ENCODE data around the gene CAST. TPM values are rescaled to one million over a fixed set of nuclear protein-coding genes. Genes with fewer than 3 reads are reported as not detected.
A peak's percentile ranks its signal among the peaks of the same experiment; 100 is the strongest.
"Not testable (repeated sequence)": the region's sequence is repeated elsewhere in the genome, so short reads cannot be mapped to it uniquely, and the experiment has no call there.

The CAST gene, protein sequence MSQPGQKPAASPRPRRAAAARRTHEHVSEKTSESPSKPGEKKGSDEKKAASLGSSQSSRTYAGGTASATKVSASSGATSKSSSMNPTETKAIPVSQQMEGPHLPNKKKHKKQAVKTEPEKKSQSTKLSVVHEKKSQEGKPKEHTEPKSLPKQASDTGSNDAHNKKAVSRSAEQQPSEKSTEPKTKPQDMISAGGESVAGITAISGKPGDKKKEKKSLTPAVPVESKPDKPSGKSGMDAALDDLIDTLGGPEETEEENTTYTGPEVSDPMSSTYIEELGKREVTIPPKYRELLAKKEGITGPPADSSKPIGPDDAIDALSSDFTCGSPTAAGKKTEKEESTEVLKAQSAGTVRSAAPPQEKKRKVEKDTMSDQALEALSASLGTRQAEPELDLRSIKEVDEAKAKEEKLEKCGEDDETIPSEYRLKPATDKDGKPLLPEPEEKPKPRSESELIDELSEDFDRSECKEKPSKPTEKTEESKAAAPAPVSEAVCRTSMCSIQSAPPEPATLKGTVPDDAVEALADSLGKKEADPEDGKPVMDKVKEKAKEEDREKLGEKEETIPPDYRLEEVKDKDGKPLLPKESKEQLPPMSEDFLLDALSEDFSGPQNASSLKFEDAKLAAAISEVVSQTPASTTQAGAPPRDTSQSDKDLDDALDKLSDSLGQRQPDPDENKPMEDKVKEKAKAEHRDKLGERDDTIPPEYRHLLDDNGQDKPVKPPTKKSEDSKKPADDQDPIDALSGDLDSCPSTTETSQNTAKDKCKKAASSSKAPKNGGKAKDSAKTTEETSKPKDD
- 100 to 1,000 TPM; 315 to 490 TPM for total RNA-seq

DNA sequence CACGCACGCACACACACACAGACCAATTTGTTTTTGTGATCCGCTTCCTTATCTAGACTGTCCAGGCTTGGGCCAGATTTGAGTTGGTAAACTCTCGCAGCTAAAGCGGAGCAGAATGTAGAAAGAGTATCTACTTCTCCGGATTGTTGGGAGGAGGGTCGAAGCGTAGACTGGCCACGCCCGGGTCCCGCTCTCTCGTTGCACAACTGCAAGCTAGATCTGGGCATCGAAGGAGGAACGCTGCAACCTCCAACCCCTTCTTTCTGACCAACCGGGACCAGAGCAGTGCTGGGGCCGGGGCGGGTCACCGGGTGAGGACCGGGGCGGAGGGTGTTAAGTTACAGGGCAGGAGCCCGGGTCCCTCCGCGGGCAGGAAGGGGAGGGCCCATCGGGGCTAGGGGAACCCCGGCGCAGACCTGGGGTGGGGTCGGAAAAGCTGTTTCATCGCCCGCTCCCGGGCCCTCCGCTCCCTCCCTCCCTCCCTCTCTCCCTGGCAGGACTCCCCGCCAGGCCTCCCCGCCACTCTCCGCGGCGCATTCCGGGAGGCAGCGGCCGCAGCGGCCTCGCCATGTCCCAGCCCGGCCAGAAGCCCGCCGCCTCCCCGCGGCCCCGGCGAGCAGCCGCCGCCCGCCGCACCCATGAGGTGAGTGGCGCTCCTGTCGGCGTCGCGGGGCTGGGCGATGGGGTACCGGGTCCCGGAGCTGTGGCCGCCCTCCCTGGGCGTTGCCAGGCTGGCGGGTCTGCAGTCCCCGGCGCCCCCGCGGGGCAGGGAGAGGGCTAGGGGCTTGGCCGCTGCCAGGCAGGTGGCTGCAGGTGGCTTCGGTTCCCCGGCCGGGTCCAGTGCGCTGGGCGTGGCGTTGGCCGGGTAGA lies at the start of gene CAST:
Gene CAST, plus strand, starts transcription at position 522 of the 870 bp plus-strand sequence. Its CDS starts 47 bp downstream, at position 569.
- Histone ChIP-seq H3K9ac (ENCODE audit: low read depth in 2 of 2, low read length in 2 of 2) (peak within 1 kb of the TSS; percentile 88 to 100), H3K4me1 (peaks cover 9% of the 10 kb centered on the region), H3K27me3 (no peaks in the 10 kb centered on the region), H3K27ac (peak within 1 kb of the TSS; percentile 99), H3K36me3 (no peaks in the 10 kb centered on the region), H3K9me3 (no peaks in the 10 kb centered on the region), H3K4me3 (peak within 1 kb of the TSS; percentile 83)
- TF ChIP-seq, protein P1, sequence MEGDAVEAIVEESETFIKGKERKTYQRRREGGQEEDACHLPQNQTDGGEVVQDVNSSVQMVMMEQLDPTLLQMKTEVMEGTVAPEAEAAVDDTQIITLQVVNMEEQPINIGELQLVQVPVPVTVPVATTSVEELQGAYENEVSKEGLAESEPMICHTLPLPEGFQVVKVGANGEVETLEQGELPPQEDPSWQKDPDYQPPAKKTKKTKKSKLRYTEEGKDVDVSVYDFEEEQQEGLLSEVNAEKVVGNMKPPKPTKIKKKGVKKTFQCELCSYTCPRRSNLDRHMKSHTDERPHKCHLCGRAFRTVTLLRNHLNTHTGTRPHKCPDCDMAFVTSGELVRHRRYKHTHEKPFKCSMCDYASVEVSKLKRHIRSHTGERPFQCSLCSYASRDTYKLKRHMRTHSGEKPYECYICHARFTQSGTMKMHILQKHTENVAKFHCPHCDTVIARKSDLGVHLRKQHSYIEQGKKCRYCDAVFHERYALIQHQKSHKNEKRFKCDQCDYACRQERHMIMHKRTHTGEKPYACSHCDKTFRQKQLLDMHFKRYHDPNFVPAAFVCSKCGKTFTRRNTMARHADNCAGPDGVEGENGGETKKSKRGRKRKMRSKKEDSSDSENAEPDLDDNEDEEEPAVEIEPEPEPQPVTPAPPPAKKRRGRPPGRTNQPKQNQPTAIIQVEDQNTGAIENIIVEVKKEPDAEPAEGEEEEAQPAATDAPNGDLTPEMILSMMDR (IDR thresholded peaks at IDR 0.05): no peak
- intact Hi-C loops (cut with DNase I): no loop called here
- DNase-seq: peak; percentile 93

GRCh38 chr5:96614110-96614691 lies 48.0 kb upstream of the CAST start:
- DNase-seq: peak; percentile 83
- Histone ChIP-seq H3K36me3 (no peaks in the 10 kb centered on the region), H3K27me3 (no peaks in the 10 kb centered on the region), H3K9ac (ENCODE audit: low read depth in 2 of 2, low read length in 2 of 2) (peak overlapping the region in 1 of 2 donors; percentile 6), H3K9me3 (no peaks in the 10 kb centered on the region), H3K4me3 (no peak overlapping the region), H3K27ac (peak overlapping the region; percentile 60), H3K4me1 (no peaks in the 10 kb centered on the region)
- TF ChIP-seq, protein P1 (IDR thresholded peaks at IDR 0.05): peak; percentile 47
- intact Hi-C loops (cut with DNase I): loop anchor here (5.0 to 10.0 kb wide), 3 partner anchors 73 to 551 kb away; no protein-coding TSS in a partner anchor

DNA sequence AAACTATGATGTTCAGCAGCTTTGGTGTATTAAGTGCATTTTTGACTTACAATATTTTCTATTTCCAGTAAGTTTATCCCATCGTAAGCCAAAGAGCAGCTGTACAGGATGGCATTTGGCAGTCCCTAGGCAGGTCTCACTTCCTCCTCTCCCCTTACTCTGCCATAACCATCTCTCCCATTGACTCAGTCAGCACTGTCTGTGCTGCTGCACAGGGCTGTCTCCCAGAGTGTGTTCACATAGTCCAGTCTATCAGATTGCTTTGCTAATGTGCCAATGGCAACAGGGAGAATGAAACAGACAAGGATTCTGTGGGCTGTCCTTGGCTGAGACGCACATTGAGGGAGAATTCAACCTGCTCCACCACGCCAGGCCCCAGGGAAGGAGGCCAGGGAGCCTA lies 47.0 kb upstream of the CAST start:
- intact Hi-C loops (cut with DNase I): loop anchor here (10.0 kb wide), 2 partner anchors 130 to 550 kb away; no protein-coding TSS in a partner anchor
- H3K9me3 ChIP-seq: no peaks in the 10 kb centered on the region
- H3K36me3 ChIP-seq: no peaks in the 10 kb centered on the region
- H3K9ac ChIP-seq (ENCODE audit: low read depth in 2 of 2, low read length in 2 of 2): no peak overlapping the region
- no peak overlapping the region for H3K27ac ChIP-seq
- no peak overlapping the region for H3K4me3 ChIP-seq
- DNase-seq: no peak
- TF ChIP-seq, protein P1 (IDR thresholded peaks at IDR 0.05): no peak
- H3K27me3 ChIP-seq: no peaks in the 10 kb centered on the region
- H3K4me1 ChIP-seq: no peaks in the 10 kb centered on the region

- no peaks in the 10 kb centered on the region for H3K36me3 ChIP-seq
- peak; percentile 51 for DNase-seq
- TF ChIP-seq, protein P1 (IDR thresholded peaks at IDR 0.05): no peak
- no peaks in the 10 kb centered on the region for H3K9me3 ChIP-seq
- intact Hi-C loops (cut with DNase I): loop anchor here (10.0 kb wide), 2 partner anchors 128 to 548 kb away; no protein-coding TSS in a partner anchor
- no peaks in the 10 kb centered on the region for H3K4me1 ChIP-seq
- no peak overlapping the region for H3K9ac ChIP-seq (ENCODE audit: low read depth in 2 of 2, low read length in 2 of 2)
- H3K4me3 ChIP-seq: no peak overlapping the region
- no peaks in the 10 kb centered on the region for H3K27me3 ChIP-seq
- H3K27ac ChIP-seq: no peak overlapping the region
These were observed 45.4 kb upstream of the CAST start for GRCh38 chr5:96616801-96617200.

DNA sequence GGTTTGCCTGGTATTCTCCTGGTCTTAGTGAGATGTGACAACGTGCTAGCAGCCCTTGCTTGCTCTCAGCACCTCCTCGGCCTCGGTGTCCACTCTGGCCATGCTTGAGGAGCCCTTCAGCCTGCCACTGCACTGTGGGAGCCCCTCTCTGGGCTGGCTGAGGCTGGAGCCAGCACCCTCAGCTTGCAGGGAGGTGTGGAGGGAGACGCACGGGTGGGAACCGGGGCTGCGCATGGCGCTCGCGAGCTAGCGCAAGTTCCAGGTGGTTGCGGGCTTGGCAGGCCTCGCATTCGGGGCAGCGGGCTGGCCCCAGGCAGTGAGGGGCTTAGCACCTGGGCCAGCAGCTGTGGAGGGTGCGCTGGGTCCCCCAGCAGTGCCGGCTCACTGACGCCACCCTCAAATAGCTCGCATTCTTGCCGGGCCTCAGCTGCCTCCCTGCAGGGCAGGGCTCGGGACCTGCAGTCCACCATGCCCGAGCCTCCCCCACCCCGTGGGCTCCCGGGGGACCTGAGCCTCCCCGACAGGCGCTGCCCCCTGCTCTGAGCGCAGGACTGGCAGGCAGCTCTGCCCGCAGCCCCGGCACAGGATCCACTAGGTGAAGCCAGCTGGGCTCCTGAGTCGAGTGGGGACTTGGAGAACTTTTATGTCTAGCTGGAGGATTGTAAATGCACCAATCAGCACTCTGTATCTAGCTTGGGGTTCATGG lies 43.7 kb upstream of the CAST start:
- H3K4me1 ChIP-seq; H3K4me3 ChIP-seq; H3K27me3 ChIP-seq; DNase-seq; H3K36me3 ChIP-seq; H3K9me3 ChIP-seq; H3K27ac ChIP-seq; H3K9ac ChIP-seq (ENCODE audit: low read depth in 2 of 2, low read length in 2 of 2): not testable (repeated sequence)
- intact Hi-C loops (cut with DNase I): loop anchor here (10.0 kb wide), 2 partner anchors 126 to 546 kb away; no protein-coding TSS in a partner anchor

Measured in colonic mucosa (tissue), 4 donors.